ENCODE measurements around the gene TWNK. TPM values are rescaled to one million over a fixed set of nuclear protein-coding genes. Genes with fewer than 3 reads are reported as not detected.

Gene TWNK
- total and polyA plus RNA-seq, 2 of the 4 experiments (the other 2 are of a cell fraction), result 7.7 to 8.8 TPM

DNA sequence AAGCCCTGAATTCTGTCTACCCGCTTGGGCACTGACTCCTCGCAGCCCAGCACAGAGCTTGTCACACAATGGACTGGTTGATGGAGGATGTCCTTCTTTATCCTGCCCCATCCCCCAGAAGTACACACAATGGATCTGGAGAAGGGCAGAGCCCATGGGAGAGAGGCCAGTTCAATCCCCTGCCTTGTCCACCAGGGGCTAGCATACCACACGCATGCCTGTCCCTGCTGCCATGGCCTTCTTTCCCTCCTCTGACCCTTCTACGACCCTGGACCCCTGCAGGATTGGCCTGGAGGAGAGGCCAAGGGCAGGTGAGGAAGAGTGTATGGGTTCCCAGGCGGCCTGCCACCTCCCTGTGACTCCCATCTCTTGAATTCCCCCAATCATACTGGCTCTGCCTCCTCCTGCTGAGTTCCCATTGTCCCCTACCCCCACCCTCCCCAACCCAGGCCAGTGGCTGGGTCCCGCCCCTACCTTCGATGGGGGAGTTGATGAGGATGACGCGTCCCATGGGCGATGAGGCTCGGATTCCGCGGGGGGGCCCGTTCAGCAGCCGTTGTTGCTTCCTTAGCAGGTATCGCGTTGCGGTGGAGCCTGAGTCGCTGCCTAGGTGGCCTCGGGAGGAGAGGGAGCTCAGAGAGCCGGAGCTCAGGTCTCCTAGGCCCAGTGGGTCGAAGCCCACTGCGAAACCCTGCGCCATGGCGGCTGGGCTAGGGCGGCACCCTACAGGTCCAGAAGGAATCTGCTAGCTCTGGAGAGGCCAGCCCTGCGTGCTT lies 42.4 kb downstream of the TWNK start (continued):
- no peak for TF ChIP-seq NFE2L2 (IDR thresholded peaks at IDR 0.05; ENCODE audit: low read depth, low read length)

- H3K9ac ChIP-seq (ENCODE audit: low read depth, low read length), result peak overlapping the region; percentile 27; the same call in 1 of the 2 replicates
- no peaks in the 10 kb centered on the region for H3K9me3 ChIP-seq (ENCODE audit: control insufficient read depth, insufficient read depth, low read length)
- H3K23ac ChIP-seq (ENCODE audit: low read depth, low read length), result no peak overlapping the region
- peaks cover 2% of the 10 kb centered on the region; the same call in 1 of the 2 replicates for H3K9me1 ChIP-seq (ENCODE audit: insufficient read depth, low read length)
- H2BK15ac ChIP-seq (ENCODE audit: low read depth, low read length), result no peak overlapping the region
- H4K91ac ChIP-seq (ENCODE audit: insufficient read depth, low read depth, low read length), result no peak overlapping the region
- peaks cover 10 to 47% of the 10 kb centered on the region in 2 experiments; a peak in 3 of 4 replicates for H3K79me1 ChIP-seq (ENCODE audit: low read depth in 1 of 2, low read length in 2 of 2)
- no peak overlapping the region for H3K4ac ChIP-seq (ENCODE audit: low read depth, low read length)
- H4K5ac ChIP-seq (ENCODE audit: low read depth, low read length), result no peak overlapping the region
- in situ Hi-C loops (cut with MboI; ENCODE audit: low sequenced_read_pairs) (no loop called here), intact Hi-C loops (cut with micrococcal nuclease) (loop anchor here (5.0 kb wide), 1 partner anchor 37 kb away; no protein-coding TSS in a partner anchor), dilution Hi-C loops (cut with HindIII; ENCODE audit: low sequenced_read_pairs, unreplicated experiment) (no loop called here)
- H4K20me1 ChIP-seq (ENCODE audit: insufficient read depth, low read length), result peaks cover 26% of the 10 kb centered on the region
- peaks cover 2% of the 10 kb centered on the region for H3K4me1 ChIP-seq (ENCODE audit: control insufficient read depth, insufficient read depth, low read length)
- no peak overlapping the region for H3K27ac ChIP-seq (ENCODE audit: insufficient read depth, low read length)
- peak overlapping the region; percentile 97 for H2AK9ac ChIP-seq (replicated peaks; ENCODE audit: low read depth, low read length, poor library complexity)
- H3K4me2 ChIP-seq (ENCODE audit: low read depth, low read length), result peak overlapping the region; percentile 87
- H2AK5ac ChIP-seq (ENCODE audit: low read depth, low read length), result no peak overlapping the region
- DNase-seq (no peak), ATAC-seq (ENCODE audit: low read depth) (no peak)
- no peak overlapping the region for H3K18ac ChIP-seq (ENCODE audit: low read depth, low read length)
- WGBS, 2 experiments (ENCODE audit: extremely low coverage in 2 of 2, insufficient read length in 1 of 2), result 0% methylated on average over 11 of the region's 25 CpGs; no CpG with 5 or more reads in 1 of the 2 experiments
- H3K36me3 ChIP-seq (ENCODE audit: control insufficient read depth, insufficient read depth, low read length), result peaks cover 10% of the 10 kb centered on the region
- H3K14ac ChIP-seq (replicated peaks; ENCODE audit: low read depth, low read length), result 0 out of 2 replicates have a peak overlapping the region, but pooled peaks have one; percentile 45
- POLR2A ChIA-PET (ENCODE audit: unreplicated experiment), result interaction anchor here (0.5 kb wide), 1 partner anchor 48 kb away, joined by 3 read pairs; no protein-coding TSS in a partner anchor
- H2AFZ ChIP-seq (replicated peaks; ENCODE audit: low read length, poor library complexity), result peak overlapping the region; percentile 99
- no peak overlapping the region for H3K56ac ChIP-seq (ENCODE audit: extremely low read depth, insufficient read depth, low read length)
- H4K8ac ChIP-seq (ENCODE audit: low read depth in 2 of 2, low read length in 2 of 2), result peak overlapping the region in 1 of 2 experiments; percentile 69; a peak in 2 of 4 replicates
- no peak overlapping the region for H2BK20ac ChIP-seq (ENCODE audit: low read depth, low read length)
- peak overlapping the region; percentile 60 for H3K4me3 ChIP-seq (ENCODE audit: insufficient read depth, low read depth, low read length)
- CTCF ChIA-PET, result interaction anchor here (0.6 to 2.1 kb wide), 5 partner anchors 11 to 30 kb away, joined by 3 to 7 read pairs (median 4); no protein-coding TSS in a partner anchor
- no TSS peak for BruUV-seq (replicated peaks)
- no peak overlapping the region for H2BK5ac ChIP-seq (ENCODE audit: low read depth, low read length, poor library complexity, severe bottlenecking)
- no peak overlapping the region for H2BK120ac ChIP-seq (ENCODE audit: low read depth, low read length)
- H3K27me3 ChIP-seq (ENCODE audit: control insufficient read depth, insufficient read depth, low read length), result peaks cover 2% of the 10 kb centered on the region; the same call in 1 of the 2 replicates
- TF ChIP-seq CEBPB (IDR thresholded peaks at IDR 0.05; ENCODE audit: low read depth, low read length) (no peak), FOS (IDR thresholded peaks at IDR 0.05; ENCODE audit: low read depth, low read length) (no peak), CHD1 (IDR thresholded peaks at IDR 0.05; ENCODE audit: low read depth, low read length) (no peak), RCOR1 (IDR thresholded peaks at IDR 0.05; ENCODE audit: insufficient replicate concordance, low read length) (no peak), POLR2A (IDR thresholded peaks at IDR 0.05; ENCODE audit: low read depth, low read length) (no peak), CTCF (conservative IDR thresholded peaks at IDR 0.05; ENCODE audit: low read depth, low read length) (no peak), NFE2L2 (IDR thresholded peaks at IDR 0.05; ENCODE audit: low read depth, low read length) (no peak), RAD21 (IDR thresholded peaks at IDR 0.05; ENCODE audit: low read length) (no peak)
- TF ChIP-seq, protein P1, sequence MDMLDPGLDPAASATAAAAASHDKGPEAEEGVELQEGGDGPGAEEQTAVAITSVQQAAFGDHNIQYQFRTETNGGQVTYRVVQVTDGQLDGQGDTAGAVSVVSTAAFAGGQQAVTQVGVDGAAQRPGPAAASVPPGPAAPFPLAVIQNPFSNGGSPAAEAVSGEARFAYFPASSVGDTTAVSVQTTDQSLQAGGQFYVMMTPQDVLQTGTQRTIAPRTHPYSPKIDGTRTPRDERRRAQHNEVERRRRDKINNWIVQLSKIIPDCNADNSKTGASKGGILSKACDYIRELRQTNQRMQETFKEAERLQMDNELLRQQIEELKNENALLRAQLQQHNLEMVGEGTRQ (IDR thresholded peaks at IDR 0.05; ENCODE audit: low read depth, low read length), result no peak
- TF ChIP-seq, protein P2, sequence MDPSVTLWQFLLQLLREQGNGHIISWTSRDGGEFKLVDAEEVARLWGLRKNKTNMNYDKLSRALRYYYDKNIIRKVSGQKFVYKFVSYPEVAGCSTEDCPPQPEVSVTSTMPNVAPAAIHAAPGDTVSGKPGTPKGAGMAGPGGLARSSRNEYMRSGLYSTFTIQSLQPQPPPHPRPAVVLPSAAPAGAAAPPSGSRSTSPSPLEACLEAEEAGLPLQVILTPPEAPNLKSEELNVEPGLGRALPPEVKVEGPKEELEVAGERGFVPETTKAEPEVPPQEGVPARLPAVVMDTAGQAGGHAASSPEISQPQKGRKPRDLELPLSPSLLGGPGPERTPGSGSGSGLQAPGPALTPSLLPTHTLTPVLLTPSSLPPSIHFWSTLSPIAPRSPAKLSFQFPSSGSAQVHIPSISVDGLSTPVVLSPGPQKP (IDR thresholded peaks at IDR 0.05; ENCODE audit: borderline replicate concordance, low read depth, low read length), result no peak
Measured at GRCh38 chr10:101030496-101031127, 43.3 kb downstream of the TWNK start.
